ENCODE measurements around the gene SYF2.

SYF2 gene

DNA sequence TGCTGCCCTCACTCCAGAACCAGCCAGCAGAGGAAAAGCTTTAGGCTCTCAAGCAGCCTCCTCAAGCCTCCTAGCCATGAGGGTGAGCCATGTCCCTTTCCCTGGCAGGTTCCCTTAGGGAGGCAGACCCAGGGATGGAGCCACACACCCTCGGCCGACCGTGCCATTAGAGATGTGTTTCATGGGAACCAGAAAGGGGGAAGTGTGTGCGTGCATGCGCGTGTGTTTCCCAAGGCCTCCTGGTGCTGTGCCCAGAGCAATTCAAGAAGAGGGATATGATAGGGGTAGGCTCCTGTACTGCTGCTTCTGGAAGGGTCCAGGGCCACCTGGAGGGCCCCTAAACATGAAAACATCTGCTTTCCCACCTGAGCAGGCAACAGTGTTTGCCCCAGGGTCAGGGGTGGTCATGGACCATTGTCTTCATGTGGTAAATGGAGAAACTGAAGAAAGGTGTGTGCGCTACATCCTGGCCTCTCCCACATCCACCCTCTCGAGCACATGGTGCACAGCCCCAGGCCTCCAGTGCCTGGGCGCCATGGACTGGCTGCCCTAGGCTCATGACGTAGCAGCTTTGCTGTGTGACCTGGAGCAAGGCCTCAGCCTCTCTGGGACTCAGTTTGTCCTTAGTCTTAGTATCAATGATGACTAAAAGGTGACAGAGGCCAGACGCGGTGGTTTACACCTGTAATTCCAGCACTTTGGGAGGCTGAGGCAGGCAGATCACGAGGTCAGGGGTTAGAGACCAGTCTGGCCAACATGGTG, 48.1 kb downstream of the SYF2 start:
- no peak for DNase-seq (ENCODE audit: low spot score)

DNA sequence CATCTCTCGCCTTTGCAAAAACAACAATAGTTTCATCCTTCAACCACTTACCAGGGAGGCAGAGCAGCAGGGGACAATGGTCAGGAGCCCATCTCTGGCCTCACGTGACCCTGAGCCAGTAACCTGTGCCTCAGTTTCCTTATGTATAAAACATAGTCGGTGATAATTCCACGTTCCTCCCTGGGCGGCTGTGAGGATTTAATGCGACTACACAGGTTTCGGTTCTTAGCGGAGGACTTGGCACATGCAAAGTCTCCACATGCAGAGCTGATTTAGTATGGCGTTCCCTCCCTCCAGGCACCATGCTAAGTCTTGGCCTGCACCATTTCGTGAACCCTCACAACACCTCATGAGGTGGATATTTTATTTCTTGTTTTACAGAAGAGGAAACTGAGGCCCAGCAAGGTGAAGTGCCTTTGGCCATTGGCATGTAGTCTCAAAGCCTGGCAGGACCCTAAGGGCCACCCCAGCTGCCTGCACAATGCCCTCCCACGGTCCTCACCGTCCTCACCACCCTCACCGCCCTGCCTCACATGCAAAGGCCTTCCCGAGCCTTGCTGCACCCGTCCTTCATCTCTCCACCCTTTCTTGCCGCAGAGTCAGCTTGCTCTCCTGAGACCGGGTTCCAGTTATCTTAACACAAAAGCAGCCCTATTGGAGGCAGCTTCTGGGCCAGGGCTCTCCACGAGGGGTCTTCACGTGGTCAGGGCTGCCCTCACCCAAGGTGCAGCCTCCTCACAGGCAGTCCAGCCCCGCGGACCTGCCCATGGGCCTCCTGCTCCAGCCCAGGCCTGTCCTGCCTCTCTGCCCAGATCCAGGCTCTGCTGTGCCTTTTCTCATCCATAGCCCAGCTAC, 48.9 kb downstream of the SYF2 start:
- DNase-seq (ENCODE audit: low spot score): no peak

DNA sequence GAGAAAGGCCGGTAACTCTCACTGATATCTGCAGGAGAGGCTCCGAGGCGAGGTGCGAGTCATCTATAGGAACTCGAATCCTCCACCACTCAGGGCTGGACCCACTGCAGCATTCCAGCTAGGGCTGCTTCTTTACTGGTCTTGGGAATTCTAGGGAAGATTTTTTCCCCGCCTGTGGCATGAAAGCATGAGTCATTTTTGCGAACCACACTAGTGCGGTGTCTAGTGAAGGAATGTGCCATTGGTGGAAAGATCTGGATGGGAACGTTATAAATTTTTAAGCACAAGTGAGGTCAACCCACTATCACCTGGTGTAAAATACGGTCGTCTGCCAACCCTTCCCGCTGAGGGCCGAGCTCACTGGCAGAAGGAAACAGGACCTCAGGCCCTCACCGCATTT, 49.7 kb downstream of the SYF2 start:
- DNase-seq (ENCODE audit: low spot score): peak; percentile 38

DNA sequence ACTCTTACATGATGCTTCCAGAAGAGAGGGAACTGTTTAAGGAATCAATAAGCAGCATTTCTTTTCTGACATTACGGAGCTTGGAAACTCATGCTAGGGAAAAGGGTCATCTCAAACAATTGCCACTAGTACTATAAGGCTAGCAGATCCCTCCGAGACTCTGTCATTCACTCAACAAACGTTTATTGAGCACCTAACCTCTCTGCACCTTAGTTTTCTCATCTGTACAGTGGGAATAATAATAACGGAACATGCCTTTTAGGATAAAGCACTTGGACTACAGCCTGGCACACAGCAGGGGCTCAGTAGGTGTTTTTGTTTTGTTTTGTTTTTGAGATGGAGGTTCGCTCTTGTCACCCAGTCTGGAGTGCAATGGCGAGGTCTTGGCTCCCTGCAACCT, 51.3 kb downstream of the SYF2 start:
- no peak for DNase-seq (ENCODE audit: low spot score)

DNA sequence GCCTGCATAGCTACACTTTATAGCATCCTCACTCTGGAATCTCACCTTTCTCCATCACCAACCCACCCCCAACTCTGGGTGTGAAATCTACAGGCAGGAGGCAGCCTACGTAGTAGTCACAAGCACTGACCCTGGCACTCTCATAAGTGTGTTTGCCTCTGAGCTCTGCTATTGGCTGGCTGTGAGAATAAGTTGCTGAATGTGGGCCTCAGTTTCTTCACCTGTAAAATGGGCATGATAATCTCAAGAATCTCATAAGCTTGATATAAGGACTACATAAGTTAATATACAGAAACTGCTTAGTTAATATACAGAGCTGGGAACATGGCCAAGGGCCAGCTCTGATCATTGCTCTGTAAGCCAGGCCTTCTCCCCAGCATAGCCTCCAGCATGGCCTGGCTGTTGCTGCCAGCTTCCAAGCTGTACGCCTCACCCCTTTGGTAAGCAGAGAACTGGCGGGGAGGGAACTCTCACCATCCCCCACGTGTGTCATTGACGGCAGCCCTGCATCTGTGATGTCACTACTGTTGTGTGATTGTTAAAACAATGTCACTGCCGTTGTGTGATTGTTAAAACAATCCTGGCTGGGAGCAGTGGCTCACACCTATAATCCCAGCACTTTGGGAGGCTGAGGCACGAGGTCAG, 53.3 kb downstream of the SYF2 start:
- no peak for DNase-seq (ENCODE audit: low spot score)

DNA sequence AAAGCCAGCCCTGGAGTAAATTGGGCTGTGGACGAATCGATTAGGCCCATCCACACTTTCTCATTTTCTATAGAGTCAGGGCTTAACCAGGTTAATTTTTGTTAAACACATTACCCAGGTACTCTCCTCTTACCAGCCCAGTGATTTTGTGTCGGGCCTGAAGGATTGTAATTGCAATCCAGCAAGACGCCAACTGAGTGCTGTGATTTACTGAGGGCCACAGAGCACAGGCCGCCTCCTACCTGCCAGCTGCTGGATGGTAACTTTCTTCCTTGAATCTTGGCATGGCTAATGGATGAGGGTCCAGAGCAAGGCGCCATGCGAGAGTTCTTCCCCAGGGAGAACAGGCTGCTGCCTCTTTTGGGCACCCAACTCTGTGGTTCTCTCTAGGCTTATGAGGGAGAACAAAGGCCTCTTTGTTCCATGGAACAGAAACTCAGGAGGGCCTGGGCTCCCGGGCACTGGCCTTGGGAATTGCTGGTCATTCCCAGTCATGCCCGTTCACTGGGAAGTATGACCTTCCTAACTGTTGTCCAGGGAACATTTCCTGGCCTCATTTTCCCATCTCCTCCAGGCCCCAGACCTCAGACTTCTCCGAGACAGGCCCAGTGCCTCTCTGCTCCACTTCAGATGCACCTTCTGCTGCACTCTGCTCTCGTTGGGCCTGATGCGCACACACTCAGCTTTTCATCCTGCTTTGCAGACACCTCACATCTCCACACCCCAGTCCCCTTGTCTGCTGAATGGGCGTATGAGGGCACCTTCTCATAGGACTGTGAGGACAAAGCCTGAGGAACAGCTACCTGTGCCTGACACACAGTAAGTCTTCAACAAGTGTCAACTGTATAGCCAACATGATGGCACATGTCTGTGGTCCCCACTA, 57.3 kb downstream of the SYF2 start:
- no peak for DNase-seq (ENCODE audit: low spot score)

DNA sequence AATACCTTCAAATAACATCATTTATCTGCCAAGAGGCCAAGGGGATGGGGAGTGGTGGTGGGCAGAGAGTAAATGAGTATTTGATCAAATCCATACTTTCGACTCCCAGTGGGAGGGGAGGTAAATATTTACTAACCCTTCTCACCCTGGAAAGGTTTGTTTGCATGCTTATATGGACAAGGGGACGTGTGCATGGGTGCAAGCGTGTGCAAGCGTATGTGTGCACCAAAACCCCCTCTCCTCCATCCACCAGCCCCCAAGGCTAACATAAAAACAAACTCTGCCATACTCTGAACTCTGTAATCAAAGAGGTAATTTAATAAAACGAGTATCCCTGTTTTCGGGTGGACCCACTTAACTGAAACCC, 58.0 kb downstream of the SYF2 start:
- DNase-seq (ENCODE audit: low spot score): no peak

DNA sequence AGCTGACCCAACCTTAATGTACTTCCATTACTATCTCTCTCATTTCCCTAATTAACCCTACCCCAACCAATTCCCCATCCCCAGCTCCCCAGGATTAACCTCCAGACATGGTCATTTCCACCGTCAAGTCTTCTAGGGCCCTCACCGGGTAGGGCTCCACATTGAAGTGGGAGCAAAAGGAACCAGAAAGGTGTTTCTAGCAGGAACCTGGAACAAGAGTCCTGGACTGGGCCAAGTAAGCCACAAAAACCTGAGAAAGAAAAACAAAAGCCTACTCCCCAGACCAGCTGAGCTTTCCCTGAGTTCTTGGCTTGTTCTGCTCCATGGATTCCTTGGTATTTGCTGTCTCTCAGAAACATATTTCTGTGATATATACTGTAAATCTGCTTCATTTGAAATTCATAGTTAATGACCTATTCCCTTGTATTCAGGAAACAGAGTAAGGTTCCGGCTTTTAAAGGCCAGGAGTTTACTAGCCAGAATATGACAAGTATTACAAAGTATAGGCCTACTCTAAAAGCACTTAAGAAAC, 58.4 kb downstream of the SYF2 start:
- DNase-seq (ENCODE audit: low spot score): no peak
